Glomerular visceral epithelial cell (primary cell): Measurements from ENCODE around the gene CTXN1.

Experiments used
- DNase-seq: peaks from one replicate; pipeline ENCODE4 v3.0.0-alpha.2; 2016; ENCODE audit errors: extremely low spot score

CTXN1 gene

GRCh38 chr19:7900401-7900870, 25.5 kb downstream of the CTXN1 start:
- no peak for DNase-seq

GRCh38 chr19:7899751-7900378, 26.1 kb downstream of the CTXN1 start:
- no peak for DNase-seq

GRCh38 chr19:7898967-7899366, 27.0 kb downstream of the CTXN1 start:
- no peak for DNase-seq

GRCh38 chr19:7897292-7897691, 28.6 kb downstream of the CTXN1 start:
- no peak for DNase-seq

- no peak for DNase-seq
Observed at GRCh38 chr19:7895565-7895964, 30.4 kb downstream of the CTXN1 start.

GRCh38 chr19:7894612-7895309, 31.2 kb downstream of the CTXN1 start:
- DNase-seq = no peak

- DNase-seq = peak; percentile 81
Observed at GRCh38 chr19:7893362-7894101, 32.4 kb downstream of the CTXN1 start.

GRCh38 chr19:7888826-7889217, 37.1 kb downstream of the CTXN1 start:
- DNase-seq = no peak

- peak; percentile 86 for DNase-seq
Observed at GRCh38 chr19:7888145-7888825, 37.6 kb downstream of the CTXN1 start, which contains the start of gene LRRC8E. LRRC8E (plus strand) TSS chr19:7888510; CDS start chr19:7895604, 7,094 bp downstream.

- DNase-seq = no peak
Observed at GRCh38 chr19:7887408-7888144, 38.4 kb downstream of the CTXN1 start.

- DNase-seq = no peak
Observed at GRCh38 chr19:7885818-7886217, 40.1 kb downstream of the CTXN1 start.

- no peak for DNase-seq
Observed at GRCh38 chr19:7883796-7884570, 42.0 kb downstream of the CTXN1 start.

GRCh38 chr19:7883105-7883504, 42.8 kb downstream of the CTXN1 start:
- DNase-seq = no peak

- DNase-seq = no peak
Observed at GRCh38 chr19:7881910-7882309, 44.0 kb downstream of the CTXN1 start.

GRCh38 chr19:7879836-7880235, 46.1 kb downstream of the CTXN1 start:
- no peak for DNase-seq

- no peak for DNase-seq
Observed at GRCh38 chr19:7879111-7879807, 46.7 kb downstream of the CTXN1 start.

GRCh38 chr19:7877249-7877836, 48.6 kb downstream of the CTXN1 start:
- DNase-seq = no peak

GRCh38 chr19:7874897-7875273, 51.0 kb downstream of the CTXN1 start:
- DNase-seq = no peak
